Gastroesophageal sphincter (tissue), 4 donors: ENCODE results near the gene JAML. TPM values are rescaled to one million over a fixed set of nuclear protein-coding genes. Genes with fewer than 3 reads are reported as not detected.

ENCODE experiments used
- ATAC-seq: fragments of 150-250 bp; one replicate; pipeline ENCODE4 v1.9.1; 2016; ENCODE audit warnings: mild to moderate bottlenecking, moderate library complexity
- H3K27ac ChIP-seq, 4 donors: fragments of 200-600 bp; sonication (generic) in 3 of 4; 1 replicate in 3 of 4; 2 replicates in 1 of 4; pipeline ENCODE4 v1.5.1; 2016 to 2019
- H3K27me3 ChIP-seq: fragments of 200-600 bp; sonication (generic); one replicate; pipeline ENCODE4 v1.5.1; 2019
- H3K36me3 ChIP-seq, 2 donors: fragments of 200-600 bp; sonication (generic); one replicate each; pipeline ENCODE4 v1.5.1; 2019; ENCODE audit warnings: control low read depth in 1 of 2
- H3K4me1 ChIP-seq, 3 donors: fragments of 200-600 bp; sonication (generic); 1 replicate in 2 of 3; 2 replicates in 1 of 3; pipeline ENCODE4 v1.5.1; 2016 to 2019; ENCODE audit warnings: control low read depth in 2 of 3
- H3K4me3 ChIP-seq, 2 donors: fragments of 200-600 bp; sonication (generic); one replicate each; pipeline ENCODE4 v1.5.1; 2019; ENCODE audit warnings: mild to moderate bottlenecking in 1 of 2, moderate library complexity in 1 of 2
- H3K9me3 ChIP-seq, 3 donors: fragments of 200-600 bp; sonication (generic); one replicate each; pipeline ENCODE4 v1.5.1; 2017 to 2019; ENCODE audit warnings: control low read depth in 2 of 3
- EP300 ChIP-seq: sonication (generic); formaldehyde crosslinking; IDR thresholded peaks from one replicate; pipeline ENCODE4 v1.6.1; 2017; ENCODE audit warnings: antibody characterized with exemption, mild to moderate bottlenecking
- POLR2A ChIP-seq, 2 donors: fragments of 450-650 bp; IDR thresholded peaks; one replicate each; pipeline ENCODE4 v1.6.1; 2017; ENCODE audit warnings: antibody characterized with exemption in 2 of 2, mild to moderate bottlenecking in 2 of 2, moderate library complexity in 1 of 2
- POLR2AphosphoS5 ChIP-seq: sonication (generic); formaldehyde crosslinking; IDR thresholded peaks from one replicate; pipeline ENCODE4 v1.6.1; 2017; ENCODE audit warnings: antibody characterized with exemption
- WGBS, 2 donors: methylation state at CpG; one replicate each; pipeline ENCODE4 v1.1.5; 2018; ENCODE audit warnings: low coverage in 1 of 2; 5-methylcytosine and 5-hydroxymethylcytosine counted together
- total RNA-seq, 4 donors: library from RNA; depleted of rRNA; stranded (reverse); fragments of >200 nt; gene quantifications; one replicate each; pipeline ENCODE4 v1.1.0, GENCODE V29; 2016
- TF ChIP-seq, protein P1 (sequence below), 4 experiments: fragments of 200-600 bp in 2 of 4; fragments of 450-650 bp in 2 of 4; sonication (generic) in 1 of 4; IDR thresholded peaks; one replicate each; pipeline ENCODE4 v1.5.1; 2017 to 2019; ENCODE audit warnings: antibody characterized with exemption in 4 of 4, mild to moderate bottlenecking in 2 of 4, moderate library complexity in 2 of 4

JAML gene
- total RNA-seq, 4 donors from 2014 or later = 0.58 to 5.7 (median 2.4) TPM

DNA sequence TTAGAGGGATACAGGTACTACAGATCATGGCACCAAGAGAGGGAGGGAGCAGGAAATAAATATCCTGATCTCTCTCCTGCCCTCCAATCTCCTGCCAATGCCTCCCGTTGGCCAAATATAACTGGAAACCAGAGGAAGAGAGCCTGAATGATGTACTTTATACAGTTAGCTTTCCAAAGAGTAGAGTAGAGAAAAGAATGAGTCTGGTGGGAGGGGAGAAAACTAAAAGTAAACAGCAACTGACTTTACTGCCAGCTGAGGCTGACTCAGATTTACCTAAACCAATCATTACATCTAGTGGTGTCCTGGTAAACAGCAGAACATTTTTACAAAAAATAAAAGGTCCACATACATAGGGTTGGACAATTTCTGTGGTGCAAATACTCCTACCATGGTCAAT is 22.2 kb upstream of the JAML start:
- Histone ChIP-seq H3K4me3 (no peak overlapping the region), H3K27me3 (peaks cover 21% of the 10 kb centered on the region), H3K36me3 (no peaks in the 10 kb centered on the region), H3K27ac (no peak overlapping the region), H3K4me1 (peaks cover 0 to 6% (median 0%) of the 10 kb centered on the region in 3 donors), H3K9me3 (no peaks in the 10 kb centered on the region)
- no peak for ATAC-seq
- WGBS, 2 donors = 30 to 63% methylated on average over 1 of the region's 1 CpG
- TF ChIP-seq EP300 (no peak), POLR2AphosphoS5 (no peak), POLR2A (IDR thresholded peaks at IDR 0.05) (no peak)
- TF ChIP-seq, protein P1, sequence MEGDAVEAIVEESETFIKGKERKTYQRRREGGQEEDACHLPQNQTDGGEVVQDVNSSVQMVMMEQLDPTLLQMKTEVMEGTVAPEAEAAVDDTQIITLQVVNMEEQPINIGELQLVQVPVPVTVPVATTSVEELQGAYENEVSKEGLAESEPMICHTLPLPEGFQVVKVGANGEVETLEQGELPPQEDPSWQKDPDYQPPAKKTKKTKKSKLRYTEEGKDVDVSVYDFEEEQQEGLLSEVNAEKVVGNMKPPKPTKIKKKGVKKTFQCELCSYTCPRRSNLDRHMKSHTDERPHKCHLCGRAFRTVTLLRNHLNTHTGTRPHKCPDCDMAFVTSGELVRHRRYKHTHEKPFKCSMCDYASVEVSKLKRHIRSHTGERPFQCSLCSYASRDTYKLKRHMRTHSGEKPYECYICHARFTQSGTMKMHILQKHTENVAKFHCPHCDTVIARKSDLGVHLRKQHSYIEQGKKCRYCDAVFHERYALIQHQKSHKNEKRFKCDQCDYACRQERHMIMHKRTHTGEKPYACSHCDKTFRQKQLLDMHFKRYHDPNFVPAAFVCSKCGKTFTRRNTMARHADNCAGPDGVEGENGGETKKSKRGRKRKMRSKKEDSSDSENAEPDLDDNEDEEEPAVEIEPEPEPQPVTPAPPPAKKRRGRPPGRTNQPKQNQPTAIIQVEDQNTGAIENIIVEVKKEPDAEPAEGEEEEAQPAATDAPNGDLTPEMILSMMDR (IDR thresholded peaks at IDR 0.05) = no peak

DNA sequence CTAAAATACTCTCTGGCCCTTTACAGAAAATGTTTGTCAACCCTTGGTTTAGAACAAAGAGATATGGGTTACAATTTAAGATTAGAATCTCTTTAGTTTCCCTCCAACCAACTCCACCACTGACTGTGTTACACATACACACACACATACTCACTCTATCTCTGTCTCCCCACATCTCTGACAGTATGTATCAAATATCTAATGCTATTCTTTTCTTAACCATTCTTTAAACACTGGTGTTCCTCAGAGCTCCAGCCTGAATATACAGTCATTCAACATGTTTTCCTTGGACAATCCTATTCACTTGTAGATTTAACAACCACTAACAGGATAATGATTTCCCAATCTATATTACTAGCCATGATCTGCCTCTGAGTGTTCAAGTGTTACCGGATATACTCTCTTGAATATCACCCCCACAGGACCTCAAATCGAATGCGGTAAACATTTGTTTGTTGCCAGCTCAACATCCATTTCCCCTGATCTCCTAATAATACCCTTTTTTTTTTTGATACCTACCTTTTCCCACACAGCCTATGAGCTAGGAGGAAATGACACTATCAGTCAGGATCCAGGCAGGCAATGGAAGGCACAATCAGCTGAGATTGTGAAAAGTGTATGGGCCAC is 21.2 kb upstream of the JAML start:
- Histone ChIP-seq H3K27me3 (peaks cover 21% of the 10 kb centered on the region), H3K9me3 (no peaks in the 10 kb centered on the region), H3K4me1 (peaks cover 0 to 6% (median 0%) of the 10 kb centered on the region in 3 donors), H3K4me3 (no peak overlapping the region), H3K27ac (no peak overlapping the region), H3K36me3 (no peaks in the 10 kb centered on the region)
- no peak for ATAC-seq
- WGBS, 2 donors = 82 to 91% methylated on average over 3 of the region's 3 CpGs
- TF ChIP-seq POLR2AphosphoS5 = no peak
- no peak for TF ChIP-seq EP300
- TF ChIP-seq, protein P1 (IDR thresholded peaks at IDR 0.05) = no peak
- no peak for TF ChIP-seq POLR2A (IDR thresholded peaks at IDR 0.05)

DNA sequence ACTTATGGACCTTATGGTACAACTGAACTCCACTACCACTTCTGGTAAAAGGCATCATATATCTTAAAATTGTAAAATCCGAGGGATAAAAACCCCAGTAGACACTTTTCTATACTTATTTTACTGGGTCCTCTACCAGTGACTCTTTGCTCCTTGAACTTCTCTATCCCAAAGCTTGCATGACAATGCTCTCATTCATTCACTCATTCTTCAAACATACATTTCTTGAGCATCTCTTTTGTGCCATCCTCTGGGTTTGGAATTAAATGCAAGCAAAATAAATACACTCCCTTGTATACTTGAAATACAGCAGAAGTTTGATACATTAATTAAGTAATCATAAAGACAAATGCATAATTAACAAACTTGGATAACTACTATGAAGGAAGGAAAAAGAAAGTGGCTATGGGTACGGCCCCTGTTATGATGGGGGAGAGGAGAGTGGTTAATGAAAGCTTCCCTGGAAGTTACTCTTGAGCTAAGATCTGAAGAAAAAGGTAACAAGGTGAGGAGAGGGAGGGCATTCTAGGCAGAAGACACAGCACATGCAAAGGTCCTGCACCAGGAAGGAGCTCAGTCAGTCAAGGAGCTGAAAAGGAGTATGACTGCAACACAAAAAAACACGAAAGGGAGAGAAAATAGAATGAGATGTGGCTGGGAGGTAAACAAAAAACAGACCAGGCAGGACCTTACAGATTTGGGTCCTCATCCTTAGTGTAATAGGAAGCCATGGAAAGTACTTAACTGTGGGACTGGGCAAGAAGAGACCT is 19.4 kb upstream of the JAML start:
- peaks cover 9% of the 10 kb centered on the region for H3K27me3 ChIP-seq
- no peaks in the 10 kb centered on the region for H3K9me3 ChIP-seq
- ATAC-seq = no peak
- WGBS, 2 donors = 64 to 67% methylated on average over 3 of the region's 3 CpGs
- H3K36me3 ChIP-seq = no peaks in the 10 kb centered on the region
- no peak overlapping the region for H3K4me3 ChIP-seq
- no peak overlapping the region for H3K27ac ChIP-seq
- H3K4me1 ChIP-seq = peaks cover 0 to 8% (median 0%) of the 10 kb centered on the region in 3 donors
- TF ChIP-seq POLR2A (IDR thresholded peaks at IDR 0.05) (no peak), POLR2AphosphoS5 (no peak), EP300 (no peak)
- TF ChIP-seq, protein P1 (IDR thresholded peaks at IDR 0.05) = no peak

DNA sequence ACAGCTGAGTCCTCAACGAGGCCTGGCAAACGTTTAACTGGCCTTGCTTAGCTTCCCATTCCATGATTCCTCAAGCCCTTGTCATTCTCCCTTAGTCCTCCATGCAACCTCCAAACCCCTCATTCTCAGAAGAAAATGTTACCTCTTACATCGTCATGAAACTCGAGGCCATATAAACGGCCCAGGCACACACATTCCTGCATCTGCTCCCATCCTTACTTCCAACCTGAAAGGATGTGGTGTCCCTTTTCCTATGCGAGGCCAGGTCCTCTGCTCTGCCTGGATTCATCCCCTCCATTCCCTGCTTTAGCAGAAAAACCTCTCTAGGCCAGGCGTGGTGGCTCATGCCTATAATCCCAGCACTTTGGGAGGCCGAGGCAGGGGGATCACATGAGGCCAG is 18.4 kb upstream of the JAML start:
- H3K27me3 ChIP-seq = peaks cover 4% of the 10 kb centered on the region
- no peak overlapping the region for H3K4me3 ChIP-seq
- peaks cover 0 to 8% (median 0%) of the 10 kb centered on the region in 3 donors for H3K4me1 ChIP-seq
- TF ChIP-seq POLR2AphosphoS5 (no peak), POLR2A (IDR thresholded peaks at IDR 0.05) (no peak), EP300 (no peak)
- TF ChIP-seq, protein P1 (IDR thresholded peaks at IDR 0.05) = no peak
- H3K9me3 ChIP-seq = no peaks in the 10 kb centered on the region
- WGBS, 2 donors = 64 to 86% methylated on average over 4 to 5 of the region's 8 CpGs
- no peak overlapping the region for H3K27ac ChIP-seq
- no peaks in the 10 kb centered on the region for H3K36me3 ChIP-seq
- ATAC-seq = no peak

DNA sequence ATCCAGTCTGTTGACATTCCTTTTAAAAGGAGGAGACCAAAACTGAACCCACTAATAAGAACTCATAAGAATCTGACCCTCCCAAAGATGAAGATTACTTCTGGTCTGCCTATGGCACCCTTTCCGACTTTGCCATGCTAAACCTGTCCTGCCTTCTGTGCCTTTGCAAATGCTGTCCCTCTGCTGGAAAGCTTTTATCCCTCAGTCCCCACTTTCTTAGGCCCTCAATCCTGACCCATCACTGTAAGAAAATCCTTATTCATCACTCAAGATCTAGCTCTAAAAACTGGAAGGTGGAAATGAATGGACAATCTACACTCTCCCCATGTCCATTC is 16.9 kb upstream of the JAML start:
- 33 to 92% methylated on average over 1 of the region's 1 CpG for WGBS, 2 donors
- TF ChIP-seq POLR2A (IDR thresholded peaks at IDR 0.05) = no peak
- TF ChIP-seq POLR2AphosphoS5 = no peak
- no peak for TF ChIP-seq EP300
- TF ChIP-seq, protein P1 (IDR thresholded peaks at IDR 0.05) = no peak
- H3K27me3 ChIP-seq = no peaks in the 10 kb centered on the region
- H3K36me3 ChIP-seq = no peaks in the 10 kb centered on the region
- ATAC-seq = no peak
- no peaks in the 10 kb centered on the region for H3K9me3 ChIP-seq
- peaks cover 0 to 8% (median 0%) of the 10 kb centered on the region in 3 donors for H3K4me1 ChIP-seq
- H3K27ac ChIP-seq = peak overlapping the region in 3 of 4 donors; percentile 30 to 48 (median 31)
- no peak overlapping the region for H3K4me3 ChIP-seq
